HepG2 (cell line): ENCODE measurements around the gene PPP1R14D. TPM values are rescaled to one million over a fixed set of nuclear protein-coding genes. Genes with fewer than 3 reads are reported as not detected.

Experiments used
- ARID2 ChIP-seq: sonication (generic); formaldehyde crosslinking; IDR thresholded peaks from 2 replicates; pipeline ENCODE4 v1.8.1; 2022; ENCODE audit warnings: mild to moderate bottlenecking, missing genetic modification reagents, borderline replicate concordance
- ATF1 ChIP-seq: IDR thresholded peaks from 2 replicates; pipeline ENCODE4 v1.6.1; 2016; ENCODE audit warnings: mild to moderate bottlenecking, control low read depth
- ERF ChIP-seq: IDR thresholded peaks from 2 replicates; pipeline ENCODE4 v1.6.1; 2018; ENCODE audit warnings: missing biosample characterization, missing genetic modification reagents
- IRF2 ChIP-seq: IDR thresholded peaks from 2 replicates; pipeline ENCODE4 v1.6.1; 2018; ENCODE audit warnings: missing genetic modification reagents, missing compliant biosample characterization
- KMT2A ChIP-seq: sonication (generic); formaldehyde crosslinking; IDR thresholded peaks from 2 replicates; pipeline ENCODE4 v1.4.0; 2020; ENCODE audit warnings: missing genetic modification reagents
- MTF2 ChIP-seq: sonication (generic); formaldehyde crosslinking; IDR thresholded peaks from 2 replicates; pipeline ENCODE4 v1.5.0; 2020; ENCODE audit warnings: missing genetic modification reagents, borderline replicate concordance
- NCOR1 ChIP-seq: fragments of 200-600 bp; sonication (generic); IDR thresholded peaks from 2 replicates; pipeline ENCODE4 v1.7.0; 2017; ENCODE audit warnings: antibody characterized with exemption, low read length, borderline replicate concordance
- PREB ChIP-seq: sonication (generic); formaldehyde crosslinking; IDR thresholded peaks from 2 replicates; pipeline ENCODE4 v1.4.0; 2020; ENCODE audit warnings: missing genetic modification reagents
- RORA ChIP-seq: sonication (generic); formaldehyde crosslinking; IDR thresholded peaks from 2 replicates; pipeline ENCODE4 v1.5.0; 2020; ENCODE audit warnings: mild to moderate bottlenecking, missing genetic modification reagents, moderate library complexity
- RXRB ChIP-seq: IDR thresholded peaks from 2 replicates; pipeline ENCODE4 v1.6.1; 2016; ENCODE audit warnings: borderline replicate concordance, missing genetic modification reagents, missing compliant biosample characterization
- SAFB2 ChIP-seq: sonication (generic); formaldehyde crosslinking; IDR thresholded peaks from 2 replicates; pipeline ENCODE4 v1.5.1; 2020; ENCODE audit warnings: missing genetic modification reagents, low read depth, mild to moderate bottlenecking, borderline replicate concordance
- SMAD9 ChIP-seq: sonication (generic); formaldehyde crosslinking; IDR thresholded peaks from 2 replicates; pipeline ENCODE4 v1.5.1; 2020; ENCODE audit warnings: mild to moderate bottlenecking, missing genetic modification reagents
- TCF7 ChIP-seq: sonication (generic); IDR thresholded peaks from 2 replicates; pipeline ENCODE4 v1.6.1; 2016; ENCODE audit warnings: antibody characterized with exemption, low read depth
- WIZ ChIP-seq: sonication (generic); formaldehyde crosslinking; IDR thresholded peaks from 2 replicates; pipeline ENCODE4 v1.5.1; 2020; ENCODE audit warnings: mild to moderate bottlenecking, missing genetic modification reagents
- YY1 ChIP-seq: IDR thresholded peaks from 2 replicates; pipeline ENCODE4 v1.6.1; 2011; ENCODE audit warnings: low read length, low read depth, moderate library complexity, mild to moderate bottlenecking; ENCODE audit not compliant: insufficient read depth, insufficient replicate concordance
- ZBTB8A ChIP-seq: sonication (generic); formaldehyde crosslinking; IDR thresholded peaks from 2 replicates; pipeline ENCODE4 v1.4.0; 2020; ENCODE audit warnings: mild to moderate bottlenecking, low read depth, missing genetic modification reagents, borderline replicate concordance
- ZNF841 ChIP-seq: sonication (generic); formaldehyde crosslinking; IDR thresholded peaks from 2 replicates; pipeline ENCODE4 v1.8.1; 2023; ENCODE audit warnings: missing genetic modification reagents, borderline replicate concordance
- ZSCAN22 ChIP-seq: sonication (generic); formaldehyde crosslinking; IDR thresholded peaks from 2 replicates; pipeline ENCODE4 v1.4.0; 2020; ENCODE audit warnings: mild to moderate bottlenecking, missing genetic modification reagents
- polyA plus RNA-seq, 8 experiments: library from polyadenylated mRNA; depleted of rRNA in 3 of 8; stranded (reverse) in 7 of 8; unstranded in 1 of 8; fragments of >200 nt; fragmentation: Illumina TruSeq in 4 of 8; extraction: Trizol in 4 of 8; gene quantifications; 2 replicates each; pipeline versions ENCODE4 v1.2.1 to v1.2.3, GENCODE V29; 2011 to 2016; ENCODE audit warnings: low read depth in 4 of 8, missing spikeins in 1 of 8, mixed read lengths in 1 of 8; ENCODE audit not compliant: insufficient read depth in 1 of 8
- total RNA-seq, 5 experiments: library from RNA; depleted of rRNA; stranded (reverse); fragments of >200 nt; fragmentation: Illumina TruSeq; extraction: Trizol; gene quantifications; 2 replicates each; pipeline ENCODE4 v1.2.3, GENCODE V29; 2016; ENCODE audit warnings: low read depth in 1 of 5
- TF ChIP-seq, protein P1 (sequence below): sonication (generic); formaldehyde crosslinking; IDR thresholded peaks from 2 replicates; pipeline ENCODE4 v1.8.0; 2022; ENCODE audit warnings: mild to moderate bottlenecking, missing genetic modification reagents; ENCODE audit not compliant: insufficient replicate concordance
- TF ChIP-seq, protein P2 (sequence below): IDR thresholded peaks from 2 replicates; pipeline ENCODE4 v1.6.1; 2016; ENCODE audit warnings: control low read depth
- TF ChIP-seq, protein P3 (sequence below): sonication (generic); formaldehyde crosslinking; IDR thresholded peaks from 2 replicates; pipeline ENCODE4 v1.4.0; 2020; ENCODE audit warnings: missing genetic modification reagents, mild to moderate bottlenecking, borderline replicate concordance
- TF ChIP-seq, protein P4 (sequence below): sonication (generic); formaldehyde crosslinking; IDR thresholded peaks from 2 replicates; pipeline ENCODE4 v1.5.0; 2020; ENCODE audit warnings: mild to moderate bottlenecking, missing genetic modification reagents

The PPP1R14D gene
- total and polyA plus RNA-seq, 2 of the 13 experiments (the other 11 are each of a cell fraction or from before 2014, with no cell fraction given): 0.53 to 0.55 TPM

DNA sequence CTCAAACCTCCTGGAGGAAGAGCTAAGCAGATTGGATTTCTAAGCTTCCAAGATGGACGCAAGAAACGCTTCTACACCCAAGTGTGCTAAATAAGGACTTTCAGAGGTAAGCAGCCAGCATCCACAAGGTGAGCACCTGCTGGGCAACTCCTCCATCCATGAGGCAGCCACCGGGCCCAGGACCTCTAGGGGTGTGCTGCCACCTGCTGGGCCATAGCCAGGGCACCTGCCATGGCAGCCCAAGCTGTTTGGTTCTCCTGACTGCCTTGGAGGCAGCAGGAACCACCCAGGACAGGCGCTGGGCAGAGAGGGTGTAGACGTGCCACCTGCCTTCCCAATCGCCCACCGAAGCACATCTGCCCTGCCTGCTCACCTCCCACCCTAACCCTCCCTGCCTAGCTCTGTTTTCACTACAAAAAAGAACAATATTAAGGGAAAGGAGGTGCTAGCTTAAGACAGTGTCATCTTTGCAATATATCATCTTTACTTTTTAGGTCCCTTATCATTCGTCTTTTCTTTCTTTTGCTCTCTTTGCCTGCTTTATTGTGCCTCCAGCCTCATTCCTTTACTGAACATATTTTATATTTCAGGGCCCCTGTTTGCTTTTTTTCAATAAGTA is 45.8 kb downstream of the PPP1R14D start (continued):
- TF ChIP-seq PREB (CRISPR knock-in tag) (no peak), MTF2 (CRISPR knock-in tag) (no peak), ZBTB8A (CRISPR knock-in tag) (no peak), ZNF841 (CRISPR knock-in tag) (no peak), RORA (CRISPR knock-in tag) (no peak), IRF2 (peak; percentile 86), KMT2A (0 out of 2 replicates have a peak, but pooled peaks have one; percentile 57), RXRB (CRISPR knock-in tag) (0 out of 2 replicates have a peak, but pooled peaks have one; percentile 34), WIZ (CRISPR knock-in tag) (no peak), ERF (CRISPR knock-in tag) (peak; percentile 69; the same call in 1 of the 2 replicates), ATF1 (CRISPR knock-in tag) (no peak), YY1 (peak; percentile 63), TCF7 (no peak), ARID2 (CRISPR knock-in tag) (no peak), NCOR1 (no peak), SAFB2 (CRISPR knock-in tag) (no peak), SMAD9 (CRISPR knock-in tag) (no peak), ZSCAN22 (CRISPR knock-in tag) (no peak)
- TF ChIP-seq, protein P1, sequence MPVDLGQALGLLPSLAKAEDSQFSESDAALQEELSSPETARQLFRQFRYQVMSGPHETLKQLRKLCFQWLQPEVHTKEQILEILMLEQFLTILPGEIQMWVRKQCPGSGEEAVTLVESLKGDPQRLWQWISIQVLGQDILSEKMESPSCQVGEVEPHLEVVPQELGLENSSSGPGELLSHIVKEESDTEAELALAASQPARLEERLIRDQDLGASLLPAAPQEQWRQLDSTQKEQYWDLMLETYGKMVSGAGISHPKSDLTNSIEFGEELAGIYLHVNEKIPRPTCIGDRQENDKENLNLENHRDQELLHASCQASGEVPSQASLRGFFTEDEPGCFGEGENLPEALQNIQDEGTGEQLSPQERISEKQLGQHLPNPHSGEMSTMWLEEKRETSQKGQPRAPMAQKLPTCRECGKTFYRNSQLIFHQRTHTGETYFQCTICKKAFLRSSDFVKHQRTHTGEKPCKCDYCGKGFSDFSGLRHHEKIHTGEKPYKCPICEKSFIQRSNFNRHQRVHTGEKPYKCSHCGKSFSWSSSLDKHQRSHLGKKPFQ: no peak
- TF ChIP-seq, protein P2, sequence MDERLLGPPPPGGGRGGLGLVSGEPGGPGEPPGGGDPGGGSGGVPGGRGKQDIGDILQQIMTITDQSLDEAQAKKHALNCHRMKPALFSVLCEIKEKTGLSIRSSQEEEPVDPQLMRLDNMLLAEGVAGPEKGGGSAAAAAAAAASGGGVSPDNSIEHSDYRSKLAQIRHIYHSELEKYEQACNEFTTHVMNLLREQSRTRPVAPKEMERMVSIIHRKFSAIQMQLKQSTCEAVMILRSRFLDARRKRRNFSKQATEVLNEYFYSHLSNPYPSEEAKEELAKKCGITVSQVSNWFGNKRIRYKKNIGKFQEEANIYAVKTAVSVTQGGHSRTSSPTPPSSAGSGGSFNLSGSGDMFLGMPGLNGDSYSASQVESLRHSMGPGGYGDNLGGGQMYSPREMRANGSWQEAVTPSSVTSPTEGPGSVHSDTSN: no peak
- TF ChIP-seq, protein P3, sequence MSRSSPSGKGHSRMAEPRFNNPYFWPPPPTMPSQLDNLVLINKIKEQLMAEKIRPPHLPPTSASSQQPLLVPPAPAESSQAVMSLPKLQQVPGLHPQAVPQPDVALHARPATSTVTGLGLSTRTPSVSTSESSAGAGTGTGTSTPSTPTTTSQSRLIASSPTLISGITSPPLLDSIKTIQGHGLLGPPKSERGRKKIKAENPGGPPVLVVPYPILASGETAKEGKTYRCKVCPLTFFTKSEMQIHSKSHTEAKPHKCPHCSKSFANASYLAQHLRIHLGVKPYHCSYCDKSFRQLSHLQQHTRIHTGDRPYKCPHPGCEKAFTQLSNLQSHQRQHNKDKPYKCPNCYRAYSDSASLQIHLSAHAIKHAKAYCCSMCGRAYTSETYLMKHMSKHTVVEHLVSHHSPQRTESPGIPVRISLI: peak; percentile 43; the same call in 1 of the 2 replicates
- TF ChIP-seq, protein P4, sequence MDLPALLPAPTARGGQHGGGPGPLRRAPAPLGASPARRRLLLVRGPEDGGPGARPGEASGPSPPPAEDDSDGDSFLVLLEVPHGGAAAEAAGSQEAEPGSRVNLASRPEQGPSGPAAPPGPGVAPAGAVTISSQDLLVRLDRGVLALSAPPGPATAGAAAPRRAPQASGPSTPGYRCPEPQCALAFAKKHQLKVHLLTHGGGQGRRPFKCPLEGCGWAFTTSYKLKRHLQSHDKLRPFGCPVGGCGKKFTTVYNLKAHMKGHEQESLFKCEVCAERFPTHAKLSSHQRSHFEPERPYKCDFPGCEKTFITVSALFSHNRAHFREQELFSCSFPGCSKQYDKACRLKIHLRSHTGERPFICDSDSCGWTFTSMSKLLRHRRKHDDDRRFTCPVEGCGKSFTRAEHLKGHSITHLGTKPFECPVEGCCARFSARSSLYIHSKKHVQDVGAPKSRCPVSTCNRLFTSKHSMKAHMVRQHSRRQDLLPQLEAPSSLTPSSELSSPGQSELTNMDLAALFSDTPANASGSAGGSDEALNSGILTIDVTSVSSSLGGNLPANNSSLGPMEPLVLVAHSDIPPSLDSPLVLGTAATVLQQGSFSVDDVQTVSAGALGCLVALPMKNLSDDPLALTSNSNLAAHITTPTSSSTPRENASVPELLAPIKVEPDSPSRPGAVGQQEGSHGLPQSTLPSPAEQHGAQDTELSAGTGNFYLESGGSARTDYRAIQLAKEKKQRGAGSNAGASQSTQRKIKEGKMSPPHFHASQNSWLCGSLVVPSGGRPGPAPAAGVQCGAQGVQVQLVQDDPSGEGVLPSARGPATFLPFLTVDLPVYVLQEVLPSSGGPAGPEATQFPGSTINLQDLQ (CRISPR knock-in tag): no peak
